ENCODE measurements around the gene GPRIN3. TPM values are rescaled to one million over a fixed set of nuclear protein-coding genes. Genes with fewer than 3 reads are reported as not detected.

GPRIN3 gene
- total and polyA plus RNA-seq, 2 of the 13 experiments (the other 11 are each of a cell fraction or from before 2014, with no cell fraction given) = not detected

GRCh38 chr4:89293299-89293698 lies 14.3 kb downstream of the GPRIN3 start:
- H3K4me2 ChIP-seq (ENCODE audit: low read depth, low read length) = no peak overlapping the region
- FAIRE-seq (no peak), DNase-seq (ENCODE audit: low spot score) (no peak), ATAC-seq (peak; percentile 43; the same call in 1 of the 3 replicates)
- ChIA-PET CTCF (ENCODE audit: low intra/inter-chr PET ratio, low total read pairs) (no interaction called here), POLR2A (no interaction called here)
- no peaks in the 10 kb centered on the region for H3K27me3 ChIP-seq (ENCODE audit: control insufficient read depth in 1 of 2, insufficient read depth in 2 of 2, low read length in 2 of 2)
- H3K4me1 ChIP-seq (ENCODE audit: insufficient read depth, low read length) = 0 out of 2 replicates have a peak, but pooled peaks cover 7% of the 10 kb centered on the region
- TF ChIP-seq ZBTB8A (CRISPR knock-in tag; IDR thresholded peaks at IDR 0.05; ENCODE audit: borderline replicate concordance, low read depth) (no peak), ZNF564 (CRISPR knock-in tag; IDR thresholded peaks at IDR 0.05) (no peak), FOSL2 (CRISPR knock-in tag; IDR thresholded peaks at IDR 0.05) (no peak), PCBP2 (optimal IDR thresholded peaks at IDR 0.05; ENCODE audit: low read depth, low read length, poor library complexity, severe bottlenecking) (no peak), ZSCAN9 (CRISPR knock-in tag; IDR thresholded peaks at IDR 0.05; ENCODE audit: borderline replicate concordance) (no peak), ETV6 (CRISPR knock-in tag; conservative IDR thresholded peaks at IDR 0.05) (no peak)
- WGBS (ENCODE audit: low lambda C conversion rate) = 9% methylated on average over 4 of the region's 4 CpGs
- no peaks in the 10 kb centered on the region for H4K20me1 ChIP-seq (ENCODE audit: insufficient read depth, low read length)
- H3K36me3 ChIP-seq (replicated peaks in 1 of 2; ENCODE audit: control insufficient read depth in 1 of 2, insufficient read depth in 2 of 2, low read length in 2 of 2) = no peaks in the 10 kb centered on the region
- H3K79me2 ChIP-seq (ENCODE audit: insufficient read depth, low read length) = no peaks in the 10 kb centered on the region
- BruUV-seq (replicated peaks) = no TSS peak
- H2AFZ ChIP-seq (ENCODE audit: low read length) = no peak overlapping the region
- H3K9ac ChIP-seq (ENCODE audit: insufficient read depth, low read depth, low read length) = no peak overlapping the region
- no peak overlapping the region for H3K27ac ChIP-seq (ENCODE audit: extremely low read length, insufficient read depth, low read length)
- intact Hi-C loops (cut with micrococcal nuclease; ENCODE audit: unreplicated experiment) (no loop called here), in situ Hi-C loops (cut with HindIII; ENCODE audit: extremely low pct_ligation_motif_present, low pct_unique_long_range_greater_than_20kb) (no loop called here)
- H3K9me3 ChIP-seq (ENCODE audit: low read length) = no peaks in the 10 kb centered on the region
- no peak overlapping the region for H3K4me3 ChIP-seq (replicated peaks in 1 of 3; ENCODE audit: insufficient read depth in 1 of 3, low read depth in 2 of 3, low read length in 3 of 3)

- no peak overlapping the region for H3K4me2 ChIP-seq (ENCODE audit: low read depth, low read length)
- in situ Hi-C loops (cut with HindIII; ENCODE audit: extremely low pct_ligation_motif_present, low pct_unique_long_range_greater_than_20kb) = no loop called here
- no peak for DNase-seq (ENCODE audit: low spot score)
- TF ChIP-seq ZFP36L2 (CRISPR knock-in tag; IDR thresholded peaks at IDR 0.05) (no peak), RELA (CRISPR knock-in tag; IDR thresholded peaks at IDR 0.05) (no peak), GLMP (CRISPR knock-in tag; IDR thresholded peaks at IDR 0.05; ENCODE audit: borderline replicate concordance) (no peak), KDM3A (CRISPR knock-in tag; IDR thresholded peaks at IDR 0.05; ENCODE audit: low read depth) (no peak), PAWR (CRISPR knock-in tag; IDR thresholded peaks at IDR 0.05; ENCODE audit: borderline replicate concordance) (no peak), RFXANK (CRISPR knock-in tag; IDR thresholded peaks at IDR 0.05) (no peak), ZBTB14 (CRISPR knock-in tag; IDR thresholded peaks at IDR 0.05) (no peak), AGO2 (optimal IDR thresholded peaks at IDR 0.05; ENCODE audit: low read depth, low read length) (no peak), ZNF703 (CRISPR knock-in tag; IDR thresholded peaks at IDR 0.05; ENCODE audit: borderline replicate concordance) (no peak), SYNCRIP (IDR thresholded peaks at IDR 0.05; ENCODE audit: insufficient read depth, low read depth, low read length) (no peak), ZNF749 (CRISPR knock-in tag; IDR thresholded peaks at IDR 0.05; ENCODE audit: borderline replicate concordance) (no peak), MED13 (CRISPR knock-in tag; IDR thresholded peaks at IDR 0.05) (no peak)
These were observed 16.7 kb downstream of the GPRIN3 start for GRCh38 chr4:89290727-89291516.

More at GRCh38 chr4:89290727-89291516, 16.7 kb downstream of the GPRIN3 start:
- no peak overlapping the region for H3K4me3 ChIP-seq (replicated peaks in 1 of 3; ENCODE audit: insufficient read depth in 1 of 3, low read depth in 2 of 3, low read length in 3 of 3)
- FAIRE-seq = no peak
- no peaks in the 10 kb centered on the region for H3K79me2 ChIP-seq (ENCODE audit: insufficient read depth, low read length)
- no peaks in the 10 kb centered on the region for H3K4me1 ChIP-seq (ENCODE audit: insufficient read depth, low read length)
- ChIA-PET CTCF (ENCODE audit: low intra/inter-chr PET ratio, low total read pairs) (no interaction called here), POLR2A (no interaction called here)
- intact Hi-C loops (cut with micrococcal nuclease; ENCODE audit: unreplicated experiment) = no loop called here
- H3K27me3 ChIP-seq (ENCODE audit: control insufficient read depth in 1 of 2, insufficient read depth in 2 of 2, low read length in 2 of 2) = no peaks in the 10 kb centered on the region
- H3K27ac ChIP-seq (ENCODE audit: extremely low read length, insufficient read depth, low read length) = no peak overlapping the region
- WGBS (ENCODE audit: low lambda C conversion rate) = 25% methylated on average over 6 of the region's 6 CpGs
- no peaks in the 10 kb centered on the region for H3K36me3 ChIP-seq (replicated peaks in 1 of 2; ENCODE audit: control insufficient read depth in 1 of 2, insufficient read depth in 2 of 2, low read length in 2 of 2)
- ATAC-seq = no peak
- no peak overlapping the region for H2AFZ ChIP-seq (ENCODE audit: low read length)
- BruUV-seq (replicated peaks) = no TSS peak
- H4K20me1 ChIP-seq (ENCODE audit: insufficient read depth, low read length) = no peaks in the 10 kb centered on the region
- H3K9me3 ChIP-seq (ENCODE audit: low read length) = no peaks in the 10 kb centered on the region
- no peak overlapping the region for H3K9ac ChIP-seq (ENCODE audit: insufficient read depth, low read depth, low read length)

Data from HepG2 (cell line).